WI38 (cell line): ENCODE results near the gene APCDD1L.

ENCODE experiments used
- H3K4me3 ChIP-seq: 2 replicates; pipeline ENCODE4 v1.5.1; 2011; ENCODE audit warnings: low read depth, mild to moderate bottlenecking, control low read depth, low read length
- CTCF ChIP-seq: IDR thresholded peaks from 2 replicates; pipeline ENCODE4 v1.5.1; 2012; ENCODE audit warnings: low read depth, mild to moderate bottlenecking, control low read depth, low read length

APCDD1L gene

GRCh38 chr20:58521763-58522162 lies 6.6 kb upstream of the APCDD1L start:
- H3K4me3 ChIP-seq: no peak overlapping the region
- no peak for TF ChIP-seq CTCF

- no peak for TF ChIP-seq CTCF
- no peak overlapping the region for H3K4me3 ChIP-seq
Observed at GRCh38 chr20:58519940-58520712, 4.9 kb upstream of the APCDD1L start.

- no peak for TF ChIP-seq CTCF
- H3K4me3 ChIP-seq: no peak overlapping the region
Observed at GRCh38 chr20:58518896-58519593, 3.8 kb upstream of the APCDD1L start.

- TF ChIP-seq CTCF: no peak
- H3K4me3 ChIP-seq: no peak overlapping the region
Observed at GRCh38 chr20:58518387-58518786, 3.2 kb upstream of the APCDD1L start.

GRCh38 chr20:58514321-58515232 lies 622 bp downstream of the APCDD1L start:
- TF ChIP-seq CTCF: no peak
- H3K4me3 ChIP-seq: peak overlapping the region; percentile 60

GRCh38 chr20:58513580-58514285 lies 1.5 kb downstream of the APCDD1L start:
- H3K4me3 ChIP-seq: peak overlapping the region; percentile 60
- TF ChIP-seq CTCF: no peak
